HAP-1 (cell line): ENCODE data around the gene ATF7IP.
A peak's percentile ranks its signal among the peaks of the same experiment; 100 is the strongest.
"Not testable (repeated sequence)": the region's sequence is repeated elsewhere in the genome, so short reads cannot be mapped to it uniquely, and the experiment has no call there.

Source experiments
- DNase-seq, 2 experiments: peaks; one replicate each; pipeline ENCODE4 v3.0.0-alpha.2; 2016 to 2020; ENCODE audit warnings: low spot score in 2 of 2
- H3K27me3 ChIP-seq: fragments of 250-450 bp; sonication (Bioruptor Pico); 2 replicates; pipeline ENCODE4 v1.5.1; 2020; ENCODE audit warnings: low read depth, mild to moderate bottlenecking, moderate library complexity
- H3K36me3 ChIP-seq: fragments of 250-450 bp; sonication (Bioruptor Pico); replicated peaks from 2 replicates; pipeline ENCODE4 v1.5.1; 2020; ENCODE audit warnings: mild to moderate bottlenecking
- H3K4me1 ChIP-seq: fragments of 250-450 bp; sonication (Bioruptor Pico); 2 replicates; pipeline ENCODE4 v1.5.1; 2020; ENCODE audit warnings: mild to moderate bottlenecking
- H3K4me3 ChIP-seq: fragments of 250-450 bp; sonication (Bioruptor Pico); 2 replicates; pipeline ENCODE4 v1.5.1; 2020; ENCODE audit warnings: mild to moderate bottlenecking, moderate library complexity
- H3K9me3 ChIP-seq: fragments of 250-450 bp; sonication (Bioruptor Pico); 2 replicates; pipeline ENCODE4 v1.5.1; 2020; ENCODE audit warnings: mild to moderate bottlenecking, moderate library complexity
- in situ Hi-C: fragments of 300-500 bp; cut with MboI; formaldehyde crosslinking; loops from 3 replicates; pipeline ENCODE4 v1.14.3; 2020; ENCODE audit warnings: low sequenced_read_pairs, inconsistent platforms, mixed read lengths

ATF7IP gene, protein sequence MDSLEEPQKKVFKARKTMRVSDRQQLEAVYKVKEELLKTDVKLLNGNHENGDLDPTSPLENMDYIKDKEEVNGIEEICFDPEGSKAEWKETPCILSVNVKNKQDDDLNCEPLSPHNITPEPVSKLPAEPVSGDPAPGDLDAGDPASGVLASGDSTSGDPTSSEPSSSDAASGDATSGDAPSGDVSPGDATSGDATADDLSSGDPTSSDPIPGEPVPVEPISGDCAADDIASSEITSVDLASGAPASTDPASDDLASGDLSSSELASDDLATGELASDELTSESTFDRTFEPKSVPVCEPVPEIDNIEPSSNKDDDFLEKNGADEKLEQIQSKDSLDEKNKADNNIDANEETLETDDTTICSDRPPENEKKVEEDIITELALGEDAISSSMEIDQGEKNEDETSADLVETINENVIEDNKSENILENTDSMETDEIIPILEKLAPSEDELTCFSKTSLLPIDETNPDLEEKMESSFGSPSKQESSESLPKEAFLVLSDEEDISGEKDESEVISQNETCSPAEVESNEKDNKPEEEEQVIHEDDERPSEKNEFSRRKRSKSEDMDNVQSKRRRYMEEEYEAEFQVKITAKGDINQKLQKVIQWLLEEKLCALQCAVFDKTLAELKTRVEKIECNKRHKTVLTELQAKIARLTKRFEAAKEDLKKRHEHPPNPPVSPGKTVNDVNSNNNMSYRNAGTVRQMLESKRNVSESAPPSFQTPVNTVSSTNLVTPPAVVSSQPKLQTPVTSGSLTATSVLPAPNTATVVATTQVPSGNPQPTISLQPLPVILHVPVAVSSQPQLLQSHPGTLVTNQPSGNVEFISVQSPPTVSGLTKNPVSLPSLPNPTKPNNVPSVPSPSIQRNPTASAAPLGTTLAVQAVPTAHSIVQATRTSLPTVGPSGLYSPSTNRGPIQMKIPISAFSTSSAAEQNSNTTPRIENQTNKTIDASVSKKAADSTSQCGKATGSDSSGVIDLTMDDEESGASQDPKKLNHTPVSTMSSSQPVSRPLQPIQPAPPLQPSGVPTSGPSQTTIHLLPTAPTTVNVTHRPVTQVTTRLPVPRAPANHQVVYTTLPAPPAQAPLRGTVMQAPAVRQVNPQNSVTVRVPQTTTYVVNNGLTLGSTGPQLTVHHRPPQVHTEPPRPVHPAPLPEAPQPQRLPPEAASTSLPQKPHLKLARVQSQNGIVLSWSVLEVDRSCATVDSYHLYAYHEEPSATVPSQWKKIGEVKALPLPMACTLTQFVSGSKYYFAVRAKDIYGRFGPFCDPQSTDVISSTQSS

GRCh38 chr12:14365294-14366208 is at the start of gene ATF7IP:
ATF7IP (plus strand) TSS chr12:14365682; CDS start chr12:14423916, 58,234 bp downstream.
- Histone ChIP-seq H3K4me3 (peak within 1 kb of the TSS; percentile 54), H3K27me3 (no peaks in the 10 kb centered on the region), H3K9me3 (no peaks in the 10 kb centered on the region), H3K36me3 (no peaks in the 10 kb centered on the region), H3K4me1 (no peaks in the 10 kb centered on the region; the same call in none of the 2 replicates)
- peak; percentile 95 to 96 for DNase-seq
- in situ Hi-C loops, result loop anchor here (10.0 kb wide), 1 partner anchor 111 kb away; no protein-coding TSS in a partner anchor

GRCh38 chr12:14317362-14318146 is 47.9 kb upstream of the ATF7IP start:
- H3K36me3 ChIP-seq, result no peaks in the 10 kb centered on the region
- DNase-seq, result no peak
- no peak overlapping the region for H3K4me3 ChIP-seq
- in situ Hi-C loops, result no loop called here
- no peaks in the 10 kb centered on the region for H3K27me3 ChIP-seq
- no peaks in the 10 kb centered on the region for H3K4me1 ChIP-seq
- no peaks in the 10 kb centered on the region for H3K9me3 ChIP-seq

GRCh38 chr12:14319704-14320427 is 45.6 kb upstream of the ATF7IP start:
- H3K4me1 ChIP-seq, H3K36me3 ChIP-seq, DNase-seq, H3K27me3 ChIP-seq, H3K9me3 ChIP-seq, H3K4me3 ChIP-seq, in situ Hi-C loops: not testable (repeated sequence)

DNA sequence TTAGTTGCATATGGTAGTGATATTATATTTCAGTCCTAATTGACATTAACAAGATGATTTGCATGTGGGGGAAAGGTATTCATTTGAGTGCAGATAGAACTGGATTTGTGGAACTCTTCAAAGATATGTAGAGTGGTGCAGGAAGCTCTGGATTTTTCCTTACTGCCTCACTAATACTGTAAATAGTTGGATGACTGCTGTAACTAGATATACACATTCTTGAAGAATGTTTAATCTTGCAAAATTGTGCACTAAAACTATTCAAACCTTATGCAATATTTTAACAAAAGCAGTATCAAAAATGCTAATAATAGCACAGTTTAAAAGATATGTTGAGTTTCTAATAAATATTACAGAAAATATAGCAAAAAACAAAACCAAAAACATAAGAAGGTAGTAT is 43.1 kb upstream of the ATF7IP start:
- no peaks in the 10 kb centered on the region for H3K4me1 ChIP-seq
- H3K4me3 ChIP-seq, result no peak overlapping the region
- no peaks in the 10 kb centered on the region; the same call in 1 of the 2 replicates for H3K9me3 ChIP-seq
- in situ Hi-C loops, result no loop called here
- no peak for DNase-seq
- no peaks in the 10 kb centered on the region for H3K27me3 ChIP-seq
- H3K36me3 ChIP-seq, result no peaks in the 10 kb centered on the region

GRCh38 chr12:14325716-14326343 is 39.7 kb upstream of the ATF7IP start:
- H3K4me1 ChIP-seq, result no peaks in the 10 kb centered on the region
- H3K4me3 ChIP-seq, result no peak overlapping the region
- in situ Hi-C loops, result no loop called here
- no peaks in the 10 kb centered on the region for H3K36me3 ChIP-seq
- no peaks in the 10 kb centered on the region for H3K27me3 ChIP-seq
- no peak for DNase-seq
- H3K9me3 ChIP-seq, result no peaks in the 10 kb centered on the region; the same call in 1 of the 2 replicates

DNA sequence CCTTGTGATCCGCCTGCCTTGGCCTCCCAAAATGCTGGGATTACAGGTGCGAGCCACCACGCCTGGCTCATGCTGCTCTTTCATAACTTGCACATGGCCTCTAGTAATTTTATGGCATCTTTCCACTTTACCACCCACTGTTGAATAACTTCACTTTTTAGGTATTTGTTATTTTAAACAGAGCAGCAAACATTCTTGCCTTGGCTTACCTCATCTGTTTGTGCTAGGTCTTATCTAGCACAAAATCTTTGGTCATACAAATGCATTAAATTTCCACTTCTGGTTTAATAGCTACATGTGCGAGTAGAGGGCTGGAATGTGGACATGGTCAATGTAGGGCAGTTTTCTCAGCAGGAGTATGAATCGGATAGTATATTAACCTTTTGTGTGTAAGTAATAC is 38.8 kb upstream of the ATF7IP start:
- no peaks in the 10 kb centered on the region for H3K27me3 ChIP-seq
- no peak overlapping the region for H3K4me3 ChIP-seq
- in situ Hi-C loops, result no loop called here
- no peaks in the 10 kb centered on the region; the same call in 1 of the 2 replicates for H3K9me3 ChIP-seq
- DNase-seq, result no peak
- no peaks in the 10 kb centered on the region for H3K4me1 ChIP-seq
- H3K36me3 ChIP-seq, result no peaks in the 10 kb centered on the region

DNA sequence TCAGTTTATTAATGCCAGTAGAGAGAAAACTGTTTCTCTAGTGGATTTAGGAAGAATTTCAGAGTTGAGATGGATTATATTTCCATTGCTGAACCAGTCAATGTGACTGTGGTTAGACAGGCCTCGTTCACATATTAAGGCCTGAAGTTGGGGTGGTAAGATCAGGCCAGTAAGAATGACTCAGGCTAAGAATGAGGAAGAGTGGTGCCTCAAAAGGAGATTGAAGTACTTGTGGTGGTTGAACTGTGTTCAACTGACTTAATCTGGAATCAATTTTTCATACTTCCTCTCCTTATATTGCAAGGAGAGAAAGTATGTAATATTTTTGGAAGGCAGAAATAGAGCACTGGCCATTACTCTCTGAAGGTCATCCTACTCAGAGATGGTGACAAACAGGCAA is 37.8 kb upstream of the ATF7IP start:
- H3K9me3 ChIP-seq, result no peaks in the 10 kb centered on the region; the same call in 1 of the 2 replicates
- H3K27me3 ChIP-seq, result no peaks in the 10 kb centered on the region
- DNase-seq, result no peak
- in situ Hi-C loops, result no loop called here
- H3K4me3 ChIP-seq, result no peak overlapping the region
- H3K4me1 ChIP-seq, result no peaks in the 10 kb centered on the region
- no peaks in the 10 kb centered on the region for H3K36me3 ChIP-seq

- DNase-seq, result no peak
- in situ Hi-C loops, result no loop called here
- H3K4me3 ChIP-seq, result no peak overlapping the region
- no peaks in the 10 kb centered on the region for H3K4me1 ChIP-seq
- no peaks in the 10 kb centered on the region for H3K27me3 ChIP-seq
- H3K9me3 ChIP-seq, result no peaks in the 10 kb centered on the region
- no peaks in the 10 kb centered on the region for H3K36me3 ChIP-seq
These were observed 33.0 kb upstream of the ATF7IP start for GRCh38 chr12:14332482-14332881.

- DNase-seq, result no peak
- no peaks in the 10 kb centered on the region for H3K36me3 ChIP-seq
- H3K9me3 ChIP-seq, result no peaks in the 10 kb centered on the region
- no peak overlapping the region for H3K4me3 ChIP-seq
- no peaks in the 10 kb centered on the region for H3K4me1 ChIP-seq
- no peaks in the 10 kb centered on the region for H3K27me3 ChIP-seq
- in situ Hi-C loops, result no loop called here
These were observed 25.1 kb upstream of the ATF7IP start for GRCh38 chr12:14340371-14340770.

- H3K27me3 ChIP-seq, in situ Hi-C loops, DNase-seq, H3K9me3 ChIP-seq, H3K4me1 ChIP-seq, H3K4me3 ChIP-seq, H3K36me3 ChIP-seq: not testable (repeated sequence)
These were observed 14.0 kb upstream of the ATF7IP start for GRCh38 chr12:14351524-14351923.

- in situ Hi-C loops, DNase-seq, H3K4me1 ChIP-seq, H3K27me3 ChIP-seq, H3K4me3 ChIP-seq, H3K9me3 ChIP-seq, H3K36me3 ChIP-seq: not testable (repeated sequence)
These were observed 13.4 kb upstream of the ATF7IP start for GRCh38 chr12:14352066-14352465.
